ENCODE results near the gene PILRA. TPM values are rescaled to one million over a fixed set of nuclear protein-coding genes. Genes with fewer than 3 reads are reported as not detected.

Gene PILRA
- total RNA-seq, 1 donor from 2014 or later = 8.3 TPM

- no peak overlapping the region for H3K27ac ChIP-seq
- H3K9me3 ChIP-seq = no peaks in the 10 kb centered on the region
- peaks cover 4% of the 10 kb centered on the region for H3K4me1 ChIP-seq
- H3K27me3 ChIP-seq = no peaks in the 10 kb centered on the region
- no peak for DNase-seq (ENCODE audit: extremely low spot score in 2 of 2)
- no peaks in the 10 kb centered on the region for H3K36me3 ChIP-seq
- H3K4me3 ChIP-seq = no peak overlapping the region
- TF ChIP-seq POLR2AphosphoS5 (IDR thresholded peaks at IDR 0.05; ENCODE audit: insufficient read depth in 1 of 2, low read depth in 1 of 2) (no peak), POLR2A (IDR thresholded peaks at IDR 0.05) (no peak), CTCF (IDR thresholded peaks at IDR 0.05) (no peak)
- intact Hi-C loops (cut with DNase I) = no loop called here
These were observed 4.2 kb upstream of the PILRA start for GRCh38 chr7:100369105-100369504.

GRCh38 chr7:100370303-100370702, 3.0 kb upstream of the PILRA start:
- no peak overlapping the region for H3K27ac ChIP-seq
- H3K36me3 ChIP-seq = no peaks in the 10 kb centered on the region
- no peaks in the 10 kb centered on the region for H3K27me3 ChIP-seq
- intact Hi-C loops (cut with DNase I) = no loop called here
- no peaks in the 10 kb centered on the region for H3K9me3 ChIP-seq
- DNase-seq (ENCODE audit: extremely low spot score in 2 of 2) = no peak
- H3K4me1 ChIP-seq = peaks cover 4% of the 10 kb centered on the region
- no peak for TF ChIP-seq POLR2A (IDR thresholded peaks at IDR 0.05)
- no peak for TF ChIP-seq POLR2AphosphoS5 (IDR thresholded peaks at IDR 0.05; ENCODE audit: insufficient read depth in 1 of 2, low read depth in 1 of 2)
- no peak for TF ChIP-seq CTCF (IDR thresholded peaks at IDR 0.05)
- no peak overlapping the region for H3K4me3 ChIP-seq

GRCh38 chr7:100370746-100371145, 2.5 kb upstream of the PILRA start:
- Histone ChIP-seq H3K36me3 (no peaks in the 10 kb centered on the region), H3K9me3 (no peaks in the 10 kb centered on the region), H3K27ac (no peak overlapping the region), H3K27me3 (no peaks in the 10 kb centered on the region), H3K4me1 (peaks cover 4% of the 10 kb centered on the region), H3K4me3 (no peak overlapping the region)
- TF ChIP-seq CTCF (IDR thresholded peaks at IDR 0.05) (no peak), POLR2AphosphoS5 (IDR thresholded peaks at IDR 0.05; ENCODE audit: insufficient read depth in 1 of 2, low read depth in 1 of 2) (no peak)
- no peak for DNase-seq (ENCODE audit: extremely low spot score in 2 of 2)
- intact Hi-C loops (cut with DNase I) = no loop called here

- H3K4me3 ChIP-seq = no peak overlapping the region
- TF ChIP-seq POLR2AphosphoS5 (IDR thresholded peaks at IDR 0.05; ENCODE audit: insufficient read depth in 1 of 2, low read depth in 1 of 2) = no peak
- no peak for TF ChIP-seq CTCF (IDR thresholded peaks at IDR 0.05)
- no peak overlapping the region for H3K27ac ChIP-seq
- H3K36me3 ChIP-seq = no peaks in the 10 kb centered on the region
- no peak for DNase-seq (ENCODE audit: extremely low spot score in 2 of 2)
- intact Hi-C loops (cut with DNase I) = no loop called here
- peaks cover 4% of the 10 kb centered on the region for H3K4me1 ChIP-seq
- H3K9me3 ChIP-seq = no peaks in the 10 kb centered on the region
- no peaks in the 10 kb centered on the region for H3K27me3 ChIP-seq
These were observed 1.6 kb upstream of the PILRA start for GRCh38 chr7:100371561-100372171.

- Histone ChIP-seq H3K27me3 (no peaks in the 10 kb centered on the region), H3K27ac (no peak overlapping the region), H3K36me3 (no peaks in the 10 kb centered on the region), H3K4me1 (peaks cover 4% of the 10 kb centered on the region), H3K9me3 (no peaks in the 10 kb centered on the region), H3K4me3 (no peak overlapping the region)
- intact Hi-C loops (cut with DNase I) = no loop called here
- TF ChIP-seq POLR2A (IDR thresholded peaks at IDR 0.05) (no peak), CTCF (IDR thresholded peaks at IDR 0.05) (no peak), POLR2AphosphoS5 (IDR thresholded peaks at IDR 0.05; ENCODE audit: insufficient read depth in 1 of 2, low read depth in 1 of 2) (no peak)
- DNase-seq (ENCODE audit: extremely low spot score in 2 of 2) = no peak
These were observed 1.0 kb upstream of the PILRA start for GRCh38 chr7:100372256-100372655.

Data from vagina (tissue), 2 donors.